Fibroblast of skin of scalp (primary cell): ENCODE measurements around the gene BTBD9.

Experiments
- DNase-seq: peaks from one replicate; pipeline ENCODE4 v3.0.0-alpha.2; 2013

Gene BTBD9

DNA sequence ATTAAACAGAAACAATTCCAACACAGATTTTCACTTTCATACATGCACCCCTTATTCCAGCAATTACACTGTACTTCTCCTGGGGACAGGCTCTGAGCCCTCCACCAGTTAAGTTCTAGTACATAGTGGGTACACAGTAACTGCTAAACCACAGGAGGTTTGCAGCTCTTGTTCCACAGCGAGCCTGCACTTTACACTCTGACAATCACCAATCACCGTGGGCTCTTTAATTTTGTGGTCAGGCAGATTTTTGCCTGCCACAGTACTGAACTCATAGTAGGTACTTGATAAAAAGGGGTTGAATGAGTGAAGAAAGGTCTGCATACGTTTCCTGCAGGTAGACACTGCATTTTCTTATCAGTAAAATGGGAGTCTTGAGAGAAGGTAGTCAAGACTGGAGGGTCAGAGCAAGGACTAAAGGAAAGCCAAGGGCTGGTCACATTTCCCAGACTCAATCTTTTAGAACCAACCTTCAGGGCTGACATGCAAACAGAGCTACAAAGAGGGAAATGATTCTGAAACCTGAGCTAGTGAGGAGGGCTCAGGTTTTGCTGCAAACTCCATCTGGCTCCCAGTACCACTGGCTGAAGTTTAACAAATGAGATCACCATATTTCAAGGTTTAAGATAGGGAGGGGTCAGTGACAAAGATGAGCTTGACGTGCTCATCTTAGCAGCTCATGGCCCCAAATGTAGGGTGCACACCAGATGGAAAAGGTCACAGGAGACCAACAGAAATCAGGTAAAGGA, 404.6 kb downstream of the BTBD9 start:
- no peak for DNase-seq

DNA sequence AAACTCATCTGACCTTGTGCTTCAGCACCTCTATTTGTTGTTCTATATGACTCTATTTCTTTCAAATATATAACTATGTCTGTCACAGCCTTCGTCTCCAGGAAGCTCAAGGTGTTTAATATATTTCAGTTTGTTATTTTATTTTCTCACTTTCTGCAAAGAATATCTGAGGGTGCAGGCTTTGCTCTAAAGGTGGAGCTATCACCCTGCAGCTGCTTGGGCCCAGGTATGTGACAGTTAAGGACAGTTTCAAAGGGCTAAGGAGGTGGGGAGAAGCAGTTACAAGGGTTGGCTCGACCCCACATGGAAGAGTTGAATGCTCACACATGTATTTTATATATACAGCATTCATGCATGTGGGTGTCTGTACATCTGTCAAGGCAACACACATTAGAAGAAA, 405.6 kb downstream of the BTBD9 start:
- no peak for DNase-seq

DNA sequence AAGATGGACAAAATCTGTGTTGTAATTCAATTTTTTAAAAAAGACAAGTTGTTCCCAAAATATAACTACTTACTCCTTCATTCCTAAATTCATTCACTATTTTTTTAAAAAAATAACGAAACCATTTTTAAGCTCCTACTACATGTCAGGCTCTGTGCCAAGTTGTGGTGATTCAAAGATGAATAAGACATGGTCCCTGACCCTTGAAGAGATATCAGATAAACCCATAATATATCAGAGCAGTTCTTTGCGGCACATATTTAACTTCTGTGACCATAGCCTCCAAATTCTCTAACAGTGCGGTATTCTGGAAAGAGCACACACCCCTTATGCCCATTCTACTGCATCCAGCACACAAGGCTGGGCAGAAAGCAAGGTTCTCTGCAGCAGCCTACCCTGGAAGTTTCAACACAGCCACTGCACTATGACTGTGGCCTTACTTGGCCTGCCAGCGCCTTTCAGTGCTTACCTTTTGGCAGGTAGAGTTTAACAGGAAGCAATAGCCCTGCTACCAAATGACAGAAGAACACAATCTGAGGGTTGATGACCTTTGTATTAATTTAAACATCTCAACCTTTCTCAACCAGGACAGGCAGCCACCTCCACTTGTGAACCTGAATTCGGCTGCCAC, 406.5 kb downstream of the BTBD9 start:
- DNase-seq, result peak; percentile 32

DNA sequence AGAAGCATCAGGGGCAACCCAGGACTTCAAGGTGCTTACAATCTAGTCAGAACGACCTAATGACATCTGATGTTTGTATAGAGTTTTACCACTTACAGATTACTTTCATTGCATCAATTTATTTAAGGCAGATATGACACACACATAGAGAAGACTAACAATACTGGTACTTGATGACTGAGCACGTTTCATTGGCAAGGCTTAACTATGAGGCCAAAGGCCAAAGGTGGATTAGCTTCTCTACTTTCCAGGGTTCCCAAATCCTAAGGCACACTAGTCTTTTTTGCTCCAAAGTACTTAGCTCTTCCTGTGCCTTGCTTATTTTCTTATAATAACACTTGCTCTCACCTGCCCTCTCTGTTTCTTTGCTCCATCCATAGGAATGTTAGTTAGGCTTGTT, 414.0 kb downstream of the BTBD9 start:
- DNase-seq, result no peak

DNA sequence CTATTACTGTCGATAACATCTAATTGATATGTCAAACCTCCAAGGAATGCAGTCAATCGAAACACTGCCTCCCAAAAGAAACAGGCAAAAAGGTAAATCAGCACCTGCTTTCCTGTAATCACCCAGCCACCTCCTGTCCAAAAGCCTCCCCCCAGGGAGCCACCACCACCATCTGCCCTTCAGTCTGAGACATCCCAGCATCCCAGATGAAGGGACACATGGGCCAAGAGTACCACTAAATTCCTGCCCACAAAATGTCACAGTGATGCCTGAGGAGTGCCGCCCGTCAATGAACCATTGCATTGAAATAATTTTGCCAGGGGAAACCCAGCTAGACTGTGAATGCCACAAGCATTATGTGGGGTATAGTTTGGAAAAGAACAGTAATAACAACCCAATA, 418.5 kb downstream of the BTBD9 start:
- DNase-seq, result no peak

DNA sequence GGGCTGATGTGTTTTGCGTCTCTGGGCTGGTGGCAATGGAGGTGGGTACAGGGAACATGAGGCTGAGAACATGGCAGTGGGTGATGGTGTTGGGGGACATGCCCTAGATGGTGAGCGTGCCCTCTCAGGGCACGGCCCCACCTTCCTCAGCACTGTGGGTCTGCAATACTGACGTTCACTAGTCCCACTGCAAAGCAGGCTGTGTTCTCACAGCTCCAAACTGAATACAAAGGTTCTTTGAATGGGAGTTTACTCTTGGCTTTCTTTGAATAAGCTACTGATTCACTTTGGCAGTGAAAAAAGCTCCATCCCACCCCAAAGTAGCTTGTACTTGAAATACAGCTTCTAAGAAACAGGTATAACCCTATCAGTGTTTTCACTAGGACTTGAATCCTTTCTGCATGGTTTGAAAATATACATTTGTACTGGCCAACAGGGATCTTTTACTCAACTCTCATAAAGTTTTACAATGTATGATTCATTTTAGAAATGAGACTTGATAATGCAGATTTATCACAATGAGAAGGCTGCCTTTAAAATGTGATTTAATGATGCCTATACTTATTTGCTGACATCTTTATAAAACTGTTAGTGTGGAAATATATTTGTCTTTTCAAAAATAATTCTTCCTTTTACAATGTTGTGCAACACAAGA, 419.5 kb downstream of the BTBD9 start:
- DNase-seq, result no peak

DNA sequence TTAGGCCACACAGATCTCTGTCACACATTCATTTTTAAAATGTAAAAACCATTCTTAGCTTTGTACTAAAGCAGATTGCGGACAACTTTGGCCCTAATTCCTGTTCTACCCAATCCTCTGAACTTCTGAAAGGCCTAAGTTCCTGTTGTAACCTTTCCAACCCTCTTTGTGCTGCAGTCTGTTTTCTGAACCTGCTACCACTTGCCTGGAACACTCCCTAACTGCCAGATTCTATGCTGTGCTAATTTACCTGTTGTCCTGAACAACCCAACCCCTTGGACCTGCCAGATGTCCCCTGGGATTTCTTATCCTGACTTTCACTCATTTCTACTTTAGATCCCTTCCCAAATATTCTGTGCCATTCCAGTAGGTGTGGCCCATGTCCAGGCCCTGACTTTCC, 421.5 kb downstream of the BTBD9 start:
- no peak for DNase-seq

DNA sequence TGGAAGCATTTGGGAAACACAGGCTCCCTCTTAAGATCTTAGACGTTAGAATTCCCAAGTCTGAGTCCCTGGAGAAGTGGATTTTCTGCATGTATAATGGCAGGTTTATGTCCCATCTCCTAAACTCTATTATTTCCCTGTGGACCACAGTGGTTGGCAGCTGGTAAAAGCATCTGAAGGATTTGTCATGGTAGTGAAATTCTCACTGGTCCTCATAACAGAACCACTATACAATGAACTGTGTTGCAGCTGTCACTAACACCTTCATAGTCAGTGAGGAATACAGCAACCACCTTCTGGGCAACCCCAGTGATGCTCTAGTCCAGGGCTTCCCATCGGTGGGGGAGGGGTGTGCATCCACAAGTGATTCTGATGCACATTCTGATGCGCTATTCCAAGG, 423.3 kb downstream of the BTBD9 start:
- no peak for DNase-seq

DNA sequence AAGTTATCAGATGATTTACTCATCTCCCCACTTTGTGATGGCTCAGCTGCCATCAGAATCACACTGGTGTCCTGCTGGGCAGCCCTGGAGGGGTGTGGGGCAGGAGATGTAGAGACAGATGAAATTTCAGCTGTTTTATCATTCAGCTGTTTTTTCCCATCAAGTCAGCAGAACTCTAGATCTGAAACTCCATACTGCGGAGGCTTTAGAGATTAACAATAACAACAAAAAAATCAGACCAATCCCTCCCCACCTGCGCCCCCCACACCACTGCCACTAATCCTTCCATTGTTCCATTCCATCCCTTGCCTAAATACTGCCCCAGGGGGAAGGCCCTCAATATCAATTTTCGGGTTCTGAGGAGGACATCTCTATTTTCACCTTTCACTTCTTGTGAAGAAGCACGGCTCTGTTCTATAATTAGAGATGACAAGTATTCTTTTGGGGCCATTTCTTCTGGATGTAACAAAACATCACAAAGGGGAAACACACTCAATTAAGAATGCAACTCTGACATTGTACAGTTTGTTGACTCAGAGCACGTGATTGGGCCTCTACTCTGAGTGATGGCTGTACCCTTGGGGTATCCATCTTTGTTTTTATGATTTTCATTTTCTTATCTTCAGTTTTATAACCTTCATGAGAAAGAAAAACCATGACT, 423.9 kb downstream of the BTBD9 start:
- DNase-seq, result no peak

DNA sequence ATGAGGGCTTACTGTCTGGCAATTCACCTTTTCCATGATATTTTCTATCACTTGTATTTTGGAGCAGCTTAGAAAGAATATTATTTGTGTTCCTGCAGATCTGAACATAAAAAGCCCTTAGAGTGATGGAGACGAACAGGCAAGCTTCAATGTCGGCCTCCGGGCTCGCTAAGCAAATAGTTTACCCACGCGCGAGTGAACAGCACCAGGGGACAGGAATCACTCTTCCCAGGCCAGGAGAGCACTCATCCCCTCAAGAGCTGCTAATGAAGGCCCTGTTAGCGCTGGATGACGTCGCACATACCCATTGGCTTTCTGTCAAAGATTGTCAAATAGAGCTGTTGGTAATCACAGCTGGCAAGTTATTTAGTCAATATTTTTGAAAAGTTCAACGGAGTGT, 424.5 kb downstream of the BTBD9 start:
- DNase-seq, result no peak

DNA sequence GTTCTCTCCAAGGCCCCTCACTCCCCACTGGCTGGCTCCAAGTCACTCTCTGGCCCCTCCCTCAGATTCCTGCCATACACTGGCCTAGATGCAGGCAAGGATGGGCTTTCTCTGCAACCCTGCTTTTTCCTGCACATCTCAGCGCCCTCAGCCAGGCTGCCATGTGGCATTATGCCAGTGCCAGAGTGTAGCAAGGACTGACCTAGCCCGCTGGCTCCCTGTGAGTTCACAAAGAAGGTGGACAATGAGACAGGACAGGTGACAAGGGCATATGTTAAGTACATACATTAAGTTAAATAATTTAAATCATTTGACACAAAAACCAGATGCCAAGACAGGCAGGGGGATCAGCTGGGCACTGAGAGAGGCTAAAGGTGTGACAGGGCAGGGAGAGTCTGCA, 425.6 kb downstream of the BTBD9 start:
- no peak for DNase-seq

DNA sequence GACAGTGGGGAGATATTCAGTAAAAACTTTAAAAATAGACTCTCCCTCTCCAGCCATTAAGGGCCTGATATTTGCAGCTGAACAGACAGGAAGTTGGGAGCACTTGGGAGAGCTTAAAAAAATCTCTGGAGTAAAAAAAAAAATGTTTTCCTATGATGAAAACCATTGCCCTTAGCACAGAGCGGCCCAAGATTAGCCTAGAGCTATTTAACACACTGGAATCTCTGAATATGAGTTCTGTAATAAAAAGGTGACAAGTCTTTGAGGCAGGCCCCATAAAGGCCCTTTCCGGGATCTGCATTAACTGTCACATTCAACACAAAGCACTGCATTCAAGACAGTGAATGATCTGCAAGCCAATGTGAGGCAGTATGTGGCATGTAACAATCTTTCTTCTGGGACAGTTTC, 426.5 kb downstream of the BTBD9 start:
- peak; percentile 28 for DNase-seq

DNA sequence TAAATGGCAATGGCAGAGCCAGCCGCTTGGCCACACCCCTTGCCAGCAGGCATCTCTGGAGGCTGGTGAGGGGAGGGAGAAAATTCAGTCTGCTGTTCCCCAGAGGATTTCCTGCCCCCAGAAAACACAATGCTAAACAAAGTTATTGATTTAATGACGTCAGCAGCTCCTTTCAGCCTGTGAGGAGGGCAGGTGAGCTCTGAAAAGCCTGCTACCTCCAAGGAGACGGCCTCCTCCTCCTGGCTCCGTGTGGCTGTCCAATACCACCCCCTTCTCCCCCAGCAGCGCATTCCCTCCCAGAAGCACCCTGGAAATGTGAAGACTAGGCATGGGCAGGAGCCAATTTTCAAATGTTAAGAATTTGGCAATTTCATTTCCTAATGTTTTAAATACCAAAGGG, 427.1 kb downstream of the BTBD9 start:
- DNase-seq, result peak; percentile 48

DNA sequence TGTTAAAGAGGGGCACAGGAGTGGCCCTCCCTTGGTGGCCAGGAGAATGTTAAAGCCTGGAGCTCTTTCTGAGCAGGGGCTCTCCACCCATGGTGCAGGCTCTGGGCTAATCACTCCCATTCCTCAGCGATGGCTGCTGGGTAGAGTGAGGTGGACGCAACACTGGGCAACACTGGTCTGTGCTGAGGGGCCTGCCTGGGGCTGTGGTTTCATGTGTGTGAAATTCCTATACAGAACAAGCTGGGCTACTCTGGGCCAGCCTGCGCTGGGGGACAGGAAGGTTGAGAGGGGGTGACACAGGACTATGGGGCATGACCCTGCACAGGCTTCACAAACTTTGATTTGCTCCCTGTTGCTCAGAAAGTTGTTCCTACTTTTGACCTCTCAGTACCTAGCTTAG, 427.6 kb downstream of the BTBD9 start:
- DNase-seq, result no peak

DNA sequence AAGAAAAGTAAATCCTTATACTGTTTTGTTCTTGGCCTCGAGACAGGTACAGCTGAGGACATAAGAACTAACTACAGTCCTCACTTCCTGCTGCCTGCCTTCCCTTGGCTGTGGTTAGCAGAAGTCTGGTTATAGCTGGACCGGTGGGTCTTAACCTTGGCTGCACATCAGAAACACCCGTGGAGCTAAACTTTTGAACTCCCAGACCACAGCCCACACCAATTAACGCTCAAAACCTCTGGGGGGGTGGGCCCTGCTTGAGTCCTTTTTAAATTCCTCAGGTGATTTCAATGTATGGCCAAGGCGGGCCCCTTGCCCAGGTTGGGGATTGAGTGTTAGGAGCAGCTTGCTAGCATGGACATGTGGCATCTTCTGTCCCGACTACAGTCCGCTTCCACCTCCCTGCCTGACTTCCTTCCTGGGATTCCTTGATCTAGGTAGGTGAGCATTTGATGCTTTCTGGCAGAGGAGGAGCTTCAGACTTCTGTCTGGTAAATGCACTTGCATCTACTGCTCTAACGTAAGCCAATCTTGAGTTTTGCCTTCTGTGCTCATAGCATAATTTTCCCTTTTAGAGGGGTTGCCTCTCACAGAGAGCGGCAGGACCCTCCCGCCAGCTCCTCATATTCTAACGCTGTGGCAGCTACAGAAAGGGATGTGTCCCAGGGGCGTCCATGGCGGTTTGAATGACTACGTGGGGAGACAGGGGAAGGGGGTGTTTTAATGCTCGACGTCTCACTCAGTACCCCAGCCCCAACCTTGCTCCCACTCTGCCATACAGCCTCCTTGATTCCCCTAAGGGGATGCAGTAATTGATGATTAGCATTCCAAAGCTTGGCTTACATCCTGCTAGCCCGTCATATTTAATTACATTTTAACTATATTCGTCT, 430.1 kb downstream of the BTBD9 start:
- no peak for DNase-seq

DNA sequence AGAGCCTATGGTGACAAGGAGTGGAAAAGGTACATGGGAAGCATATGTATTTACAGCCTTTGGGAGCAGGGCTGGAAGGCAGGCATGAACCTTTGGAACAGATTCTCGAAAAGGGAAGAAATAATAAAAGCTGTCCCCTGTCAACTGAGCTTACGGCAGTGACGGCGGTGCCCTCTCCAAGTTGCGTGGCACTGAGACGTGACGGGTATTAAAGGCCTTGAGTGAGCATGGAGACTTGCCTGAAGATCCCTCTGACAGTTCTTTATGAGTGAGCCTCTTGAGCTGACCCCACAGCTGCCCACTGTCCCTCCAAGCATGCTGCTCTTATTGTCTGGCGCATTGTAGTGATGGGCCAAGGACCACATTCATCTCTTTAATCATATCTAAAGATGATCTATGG, 431.7 kb downstream of the BTBD9 start:
- DNase-seq, result no peak

DNA sequence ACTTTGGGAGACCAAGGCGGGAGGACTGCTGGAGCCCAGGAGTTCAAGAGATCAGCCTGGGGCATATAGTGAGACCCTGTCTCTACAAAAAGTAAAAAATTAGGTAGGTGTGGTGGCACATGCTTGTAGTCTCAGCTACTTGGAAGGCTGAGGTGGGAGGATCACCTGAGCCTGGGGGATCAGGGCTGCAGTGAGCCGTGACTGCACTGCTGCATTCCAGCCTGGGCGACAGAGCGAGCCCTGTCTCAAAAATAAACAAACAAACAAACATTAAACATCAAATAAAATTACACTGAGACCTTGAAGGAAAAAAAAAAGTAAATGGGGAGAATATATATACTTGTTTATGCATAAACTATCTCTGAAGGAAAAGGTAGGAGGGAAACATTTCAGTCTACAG, 432.4 kb downstream of the BTBD9 start:
- no peak for DNase-seq

DNA sequence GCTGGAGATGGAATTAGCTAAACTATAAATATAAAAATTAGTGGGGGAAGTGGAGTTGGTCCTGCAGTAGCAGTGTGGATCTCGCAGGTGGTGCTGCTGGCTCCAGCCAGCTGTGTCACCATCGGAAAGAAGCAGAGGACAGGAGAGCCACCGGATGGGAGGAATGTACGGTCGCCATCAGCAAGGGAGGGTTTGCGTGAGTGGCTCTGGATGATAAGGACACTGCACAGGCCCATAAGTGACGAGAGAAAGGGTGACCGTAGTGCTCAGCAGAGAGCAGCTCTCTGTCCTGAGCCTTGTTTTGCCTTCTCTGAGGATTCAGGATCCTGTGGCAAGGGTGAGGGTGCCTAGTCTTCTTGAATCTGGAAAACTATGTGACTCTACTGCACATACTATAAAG, 441.5 kb downstream of the BTBD9 start:
- no peak for DNase-seq

DNA sequence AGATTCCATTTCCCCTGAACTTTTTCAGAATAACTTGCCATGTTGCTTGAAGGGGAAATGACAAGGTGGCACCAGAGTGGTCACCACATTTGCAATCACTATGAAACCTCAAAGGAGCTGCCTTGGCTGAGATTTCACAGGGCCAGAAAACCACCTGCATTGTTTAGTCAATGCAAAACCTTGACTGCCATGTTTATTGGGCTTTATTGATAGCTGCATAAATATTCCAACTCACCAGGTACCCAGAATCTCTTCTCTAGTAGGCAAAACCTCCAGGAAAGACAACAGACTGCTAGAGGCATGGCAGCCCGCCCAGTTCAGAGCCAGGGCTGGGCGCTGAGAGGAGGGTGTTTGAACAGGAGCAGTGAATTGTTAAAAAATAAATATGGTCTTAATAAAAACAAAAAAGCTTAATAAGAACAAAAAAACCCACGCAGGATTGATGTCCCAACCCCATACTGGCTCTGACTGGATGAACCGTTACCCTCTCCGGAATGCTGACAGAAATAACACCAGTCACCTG, 444.6 kb downstream of the BTBD9 start:
- DNase-seq, result no peak

DNA sequence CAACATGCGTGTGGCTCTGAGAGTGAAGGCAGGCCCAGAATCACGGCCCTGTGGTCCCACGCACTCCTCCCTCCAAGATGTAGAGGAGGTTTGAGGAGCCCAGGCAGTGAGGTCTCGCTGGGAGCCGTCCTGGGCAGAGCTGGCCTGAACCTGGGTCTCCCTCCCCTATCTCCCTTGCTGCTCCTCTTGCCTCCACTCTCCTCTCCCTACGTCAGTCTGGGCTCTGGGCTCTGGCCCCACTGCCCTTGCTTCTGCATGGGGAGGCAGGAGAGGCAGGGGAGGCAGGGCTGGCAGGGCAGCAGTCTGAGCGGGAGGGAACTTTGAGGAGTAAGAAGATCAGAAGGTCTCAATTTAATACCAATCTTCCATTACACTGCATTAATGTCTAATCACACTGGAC, 445.1 kb downstream of the BTBD9 start:
- DNase-seq, result no peak

DNA sequence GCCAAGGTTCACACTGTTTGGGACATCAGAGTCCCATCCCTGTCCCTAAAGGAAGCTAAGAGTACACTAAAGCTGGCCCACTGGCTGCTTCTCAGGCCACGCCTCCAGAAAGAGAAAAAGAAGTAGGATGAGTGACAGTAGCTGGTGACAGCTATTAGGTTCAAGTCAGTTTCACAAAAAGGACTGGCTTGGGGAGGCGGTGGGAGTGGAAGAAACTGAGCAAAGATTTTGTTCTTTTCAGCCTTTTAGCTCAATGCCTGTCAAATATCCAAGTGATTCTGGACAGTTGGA, 445.5 kb downstream of the BTBD9 start:
- no peak for DNase-seq

DNA sequence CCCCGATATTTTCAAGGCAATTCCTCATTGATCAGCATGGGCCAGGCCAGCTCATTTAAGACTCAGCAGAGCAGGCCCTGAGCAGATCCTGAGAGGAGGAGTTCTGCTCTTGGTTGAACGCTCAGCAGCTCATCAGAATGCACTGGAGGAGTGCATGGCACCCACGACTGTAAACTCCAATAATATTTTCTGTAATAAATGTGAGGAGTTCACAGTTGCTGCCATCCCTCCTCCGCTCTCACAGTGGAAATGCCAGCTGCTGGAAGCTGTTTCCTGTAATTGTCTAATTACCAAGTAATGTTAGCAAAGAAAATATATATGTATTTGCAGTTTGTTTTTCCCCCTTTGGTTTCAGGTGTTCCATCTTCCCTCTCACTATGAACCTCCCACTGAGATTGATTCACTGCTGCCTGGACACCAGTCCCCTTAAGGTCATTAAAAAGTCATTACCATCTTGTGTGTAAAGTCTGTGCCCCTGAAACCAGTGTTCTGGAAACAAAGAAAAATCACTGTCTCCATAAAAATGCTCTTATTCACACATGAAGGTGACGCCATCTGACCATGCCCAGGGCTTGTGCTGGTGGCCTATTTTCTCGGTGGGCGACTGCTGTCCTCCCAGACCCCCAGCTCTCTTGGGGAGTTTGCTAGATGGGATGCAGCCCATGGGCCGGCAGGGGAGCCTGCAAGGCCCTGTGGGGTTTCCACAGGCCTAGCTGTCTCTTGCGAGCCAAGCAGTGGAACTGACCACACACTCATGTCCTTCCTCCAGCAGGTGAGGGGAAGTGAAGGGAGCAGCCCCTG, 446.0 kb downstream of the BTBD9 start:
- DNase-seq, result no peak
